AG10803 (cell line): ENCODE measurements around the gene TOE1.

Experiments used
- DNase-seq: peaks from one replicate; pipeline ENCODE4 v3.0.0; 2010; ENCODE audit warnings: low read depth
- H3K4me3 ChIP-seq: 2 replicates; pipeline ENCODE4 v1.5.1; 2011; ENCODE audit warnings: mild to moderate bottlenecking, low read length, control low read depth
- TF ChIP-seq, protein P1 (sequence below): conservative IDR thresholded peaks from 2 replicates; pipeline ENCODE4 v1.5.1; 2011; ENCODE audit warnings: mild to moderate bottlenecking, low read length, control low read depth, inconsistent platforms

TOE1 gene

DNA sequence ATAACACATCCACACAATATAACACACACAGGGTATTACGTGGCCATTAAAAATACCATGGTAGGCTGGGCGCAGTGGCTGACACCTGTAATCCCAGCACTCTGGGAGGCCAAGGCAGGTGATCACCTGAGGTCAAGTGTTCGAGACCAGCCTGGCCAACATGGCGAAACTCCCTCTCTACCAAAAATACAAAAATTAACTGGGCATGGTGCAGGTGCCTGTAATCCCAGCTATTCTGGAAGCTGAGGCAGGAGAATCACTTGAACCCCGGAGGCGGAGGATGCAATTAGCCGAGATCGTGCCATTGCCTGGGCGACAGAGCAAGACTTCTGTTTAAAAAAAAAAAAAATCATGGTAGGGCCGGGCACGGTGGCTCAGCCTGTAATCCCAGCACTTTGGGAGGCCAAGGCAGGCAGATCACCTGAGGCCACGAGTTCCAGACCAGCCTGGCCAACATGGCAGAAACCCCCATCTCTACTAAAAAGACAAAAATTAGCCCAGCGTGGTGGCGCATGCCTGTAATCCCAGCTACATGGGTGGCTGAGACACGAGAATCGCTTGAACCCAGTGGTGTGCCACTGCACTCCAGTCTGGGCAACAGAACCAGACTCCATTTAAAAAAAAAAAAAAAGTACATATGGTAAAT lies 37.3 kb upstream of the TOE1 start:
- no peak for DNase-seq
- peak overlapping the region; percentile 70 for H3K4me3 ChIP-seq
- TF ChIP-seq, protein P1, sequence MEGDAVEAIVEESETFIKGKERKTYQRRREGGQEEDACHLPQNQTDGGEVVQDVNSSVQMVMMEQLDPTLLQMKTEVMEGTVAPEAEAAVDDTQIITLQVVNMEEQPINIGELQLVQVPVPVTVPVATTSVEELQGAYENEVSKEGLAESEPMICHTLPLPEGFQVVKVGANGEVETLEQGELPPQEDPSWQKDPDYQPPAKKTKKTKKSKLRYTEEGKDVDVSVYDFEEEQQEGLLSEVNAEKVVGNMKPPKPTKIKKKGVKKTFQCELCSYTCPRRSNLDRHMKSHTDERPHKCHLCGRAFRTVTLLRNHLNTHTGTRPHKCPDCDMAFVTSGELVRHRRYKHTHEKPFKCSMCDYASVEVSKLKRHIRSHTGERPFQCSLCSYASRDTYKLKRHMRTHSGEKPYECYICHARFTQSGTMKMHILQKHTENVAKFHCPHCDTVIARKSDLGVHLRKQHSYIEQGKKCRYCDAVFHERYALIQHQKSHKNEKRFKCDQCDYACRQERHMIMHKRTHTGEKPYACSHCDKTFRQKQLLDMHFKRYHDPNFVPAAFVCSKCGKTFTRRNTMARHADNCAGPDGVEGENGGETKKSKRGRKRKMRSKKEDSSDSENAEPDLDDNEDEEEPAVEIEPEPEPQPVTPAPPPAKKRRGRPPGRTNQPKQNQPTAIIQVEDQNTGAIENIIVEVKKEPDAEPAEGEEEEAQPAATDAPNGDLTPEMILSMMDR: no peak

DNA sequence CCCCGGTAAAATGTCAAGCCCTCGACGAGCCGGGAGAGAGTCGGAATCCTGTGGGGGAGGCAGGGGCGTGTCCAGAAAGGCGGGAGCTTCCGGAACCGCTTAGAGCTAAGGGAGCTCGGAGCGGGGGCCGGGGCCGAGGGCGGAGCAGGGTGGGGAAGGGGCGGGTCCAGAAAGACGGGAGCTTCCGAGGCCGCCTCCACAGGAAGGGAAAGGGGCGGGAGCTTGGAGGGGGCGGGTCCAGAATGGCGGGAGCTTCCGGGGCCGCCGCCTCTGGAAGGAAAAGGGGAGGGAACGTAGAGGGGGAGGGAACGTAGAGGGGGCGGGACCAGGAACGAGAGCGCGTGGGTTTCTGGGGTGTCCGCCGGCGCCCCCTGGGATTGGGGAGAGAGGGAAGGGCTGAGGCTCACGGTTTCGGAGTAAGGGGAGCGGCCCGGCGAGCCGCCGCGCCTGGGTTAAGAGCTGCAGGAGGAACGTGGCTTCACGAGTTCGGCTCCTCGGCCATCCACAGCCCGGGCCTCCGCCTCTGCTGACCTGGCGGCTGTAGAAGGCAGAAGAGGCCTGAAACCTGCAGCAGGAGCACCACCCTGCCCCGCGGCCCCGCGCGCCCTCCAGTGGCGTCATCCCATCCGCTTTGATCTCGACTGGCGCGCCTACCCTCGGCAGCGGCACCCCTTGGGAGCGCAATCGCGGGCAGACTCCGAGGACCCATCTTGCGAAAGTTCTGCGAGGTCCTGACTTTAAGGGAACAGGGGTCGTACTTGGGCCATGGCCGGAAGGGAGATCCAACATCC lies 36.3 kb upstream of the TOE1 start:
- peak overlapping the region; percentile 82 for H3K4me3 ChIP-seq
- TF ChIP-seq, protein P1: peak; percentile 58
- peak; percentile 97 for DNase-seq

DNA sequence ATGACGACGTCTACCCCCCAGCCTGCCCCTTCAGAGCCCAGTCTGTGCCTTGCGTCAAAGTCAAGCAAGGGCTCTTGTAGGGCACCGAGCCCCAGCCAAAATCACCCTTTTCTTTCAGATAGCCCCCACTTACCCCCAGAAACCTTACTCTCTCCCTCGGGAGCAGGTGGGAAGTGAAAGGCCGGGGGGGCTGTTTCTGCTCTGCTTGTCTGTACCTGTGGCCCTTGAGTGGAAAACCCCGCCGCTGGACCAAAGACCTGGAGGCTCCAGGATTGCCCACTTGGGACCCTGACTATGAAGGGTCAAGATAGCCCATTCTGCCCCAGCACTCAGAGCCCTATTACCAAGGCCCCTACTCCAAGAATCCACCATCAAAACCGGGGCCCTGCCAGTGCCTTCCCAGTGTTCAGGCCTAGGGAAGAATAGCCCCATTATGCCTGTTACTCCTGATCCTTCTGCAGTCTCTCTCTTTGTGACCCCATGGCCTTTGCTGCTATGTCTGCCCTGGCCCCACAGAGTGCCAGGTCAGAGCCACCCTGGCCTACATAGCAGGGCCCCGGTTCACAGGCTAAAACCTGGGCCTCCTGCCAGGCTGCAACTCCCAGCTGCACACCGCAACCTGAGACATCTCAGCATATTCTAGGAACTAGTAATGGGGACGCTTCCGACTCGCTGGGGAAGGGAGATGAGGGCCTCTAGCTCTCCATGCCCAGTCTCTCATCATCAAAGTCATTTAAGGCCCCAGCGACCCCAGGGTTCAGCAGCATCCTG lies 35.5 kb upstream of the TOE1 start:
- H3K4me3 ChIP-seq: peak overlapping the region; percentile 82
- DNase-seq: no peak
- TF ChIP-seq, protein P1: no peak

DNA sequence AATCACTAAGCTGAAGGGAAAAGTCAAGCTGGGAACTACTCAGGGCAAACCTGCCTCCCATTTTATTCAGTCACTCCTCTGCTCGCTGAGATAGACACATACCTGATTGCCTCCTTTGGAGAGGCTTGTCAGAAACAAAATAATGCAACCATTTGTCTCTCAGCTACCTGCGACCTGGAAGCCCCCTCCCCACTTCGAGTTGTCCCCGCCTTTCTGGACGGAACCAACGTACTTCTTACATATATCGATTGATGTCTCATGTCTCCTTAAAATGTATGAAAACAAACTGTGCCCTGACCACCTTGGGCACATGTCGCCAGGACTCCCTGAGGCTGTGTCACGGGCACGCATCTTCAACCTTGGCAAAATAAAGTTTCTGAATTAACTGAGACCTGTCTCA lies 34.7 kb upstream of the TOE1 start:
- TF ChIP-seq, protein P1: no peak
- DNase-seq: no peak
- no peak overlapping the region for H3K4me3 ChIP-seq

DNA sequence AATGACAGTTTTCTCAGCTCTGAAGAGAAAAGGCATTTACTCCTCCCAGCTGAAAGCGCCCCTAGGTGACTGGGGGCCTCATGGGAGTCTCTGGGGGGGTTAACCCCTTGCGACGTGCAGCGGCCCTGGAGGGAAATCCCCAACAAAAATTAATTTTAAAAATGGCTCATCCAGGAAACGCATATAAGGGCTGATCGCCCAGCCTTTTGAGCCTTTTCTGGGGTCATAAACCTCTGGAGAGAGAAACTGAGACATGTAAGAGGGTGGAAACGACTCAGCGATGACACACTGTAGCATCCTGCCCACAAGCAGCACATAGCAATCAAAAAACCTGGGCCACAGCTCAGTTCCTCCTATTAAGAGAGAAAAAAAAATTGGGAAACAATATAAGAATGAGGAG lies 33.7 kb upstream of the TOE1 start:
- TF ChIP-seq, protein P1: no peak
- DNase-seq: peak; percentile 17
- H3K4me3 ChIP-seq: no peak overlapping the region

DNA sequence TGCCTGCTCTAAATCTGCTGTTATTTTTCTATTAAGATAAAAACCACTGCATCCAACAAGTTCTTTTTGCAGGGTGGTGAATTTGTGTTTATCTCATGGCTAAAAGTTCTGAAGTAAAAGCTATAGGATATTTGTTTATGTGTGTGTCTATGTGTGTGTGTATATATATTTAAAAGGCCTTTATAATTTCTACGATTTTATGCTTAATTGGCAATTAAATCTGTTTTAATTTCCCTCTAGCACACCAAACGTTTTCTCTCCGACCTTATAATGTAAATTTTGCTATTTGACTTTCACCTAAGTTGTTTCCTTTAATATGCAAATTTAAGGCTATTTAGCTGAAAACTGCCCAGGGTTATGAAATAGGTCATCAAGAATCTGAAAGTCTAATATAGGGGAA lies 33.1 kb upstream of the TOE1 start:
- no peak for DNase-seq
- TF ChIP-seq, protein P1: no peak
- no peak overlapping the region for H3K4me3 ChIP-seq
